ENCODE data around the gene CAPN8.

CAPN8 gene

DNA sequence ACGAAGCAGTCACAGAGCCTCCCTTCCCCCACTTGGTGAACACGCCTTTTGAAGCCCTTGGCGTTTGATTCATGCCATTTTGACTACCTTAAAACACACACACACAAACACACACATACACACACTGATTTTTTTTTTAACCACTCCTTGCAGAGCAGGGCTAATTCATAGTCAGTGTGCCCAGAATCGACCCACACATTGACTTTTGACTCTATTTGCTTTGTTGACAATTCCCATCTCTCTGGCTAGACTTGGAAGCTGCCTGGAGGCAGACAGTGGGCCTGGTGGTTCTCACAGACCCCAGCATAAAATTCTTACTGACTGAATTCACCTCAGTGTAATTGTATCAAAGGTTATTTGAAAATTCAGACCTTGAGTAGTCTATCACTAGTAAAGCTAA, 30.3 kb downstream of the CAPN8 start:
- DNase-seq (ENCODE audit: low spot score) = no peak
- in situ Hi-C loops (cut with MboI; ENCODE audit: low pct_unique_long_range_greater_than_20kb, low sequenced_read_pairs, unreplicated experiment) = no loop called here
- no peak for TF ChIP-seq CTCF (IDR thresholded peaks at IDR 0.05; ENCODE audit: extremely low read depth, insufficient read depth, missing control alignments)

GRCh38 chr1:223634423-223634822, 31.1 kb downstream of the CAPN8 start:
- no peak for TF ChIP-seq CTCF (IDR thresholded peaks at IDR 0.05; ENCODE audit: extremely low read depth, insufficient read depth, missing control alignments)
- in situ Hi-C loops (cut with MboI; ENCODE audit: low pct_unique_long_range_greater_than_20kb, low sequenced_read_pairs, unreplicated experiment) = no loop called here
- no peak for DNase-seq (ENCODE audit: low spot score)

- no peak for DNase-seq (ENCODE audit: low spot score)
- TF ChIP-seq CTCF (IDR thresholded peaks at IDR 0.05; ENCODE audit: extremely low read depth, insufficient read depth, missing control alignments) = no peak
- in situ Hi-C loops (cut with MboI; ENCODE audit: low pct_unique_long_range_greater_than_20kb, low sequenced_read_pairs, unreplicated experiment) = no loop called here
Observed at GRCh38 chr1:223631956-223632355, 33.5 kb downstream of the CAPN8 start.

GRCh38 chr1:223631473-223631872, 34.0 kb downstream of the CAPN8 start:
- no peak for TF ChIP-seq CTCF (IDR thresholded peaks at IDR 0.05; ENCODE audit: extremely low read depth, insufficient read depth, missing control alignments)
- no peak for DNase-seq (ENCODE audit: low spot score)
- in situ Hi-C loops (cut with MboI; ENCODE audit: low pct_unique_long_range_greater_than_20kb, low sequenced_read_pairs, unreplicated experiment) = no loop called here

DNA sequence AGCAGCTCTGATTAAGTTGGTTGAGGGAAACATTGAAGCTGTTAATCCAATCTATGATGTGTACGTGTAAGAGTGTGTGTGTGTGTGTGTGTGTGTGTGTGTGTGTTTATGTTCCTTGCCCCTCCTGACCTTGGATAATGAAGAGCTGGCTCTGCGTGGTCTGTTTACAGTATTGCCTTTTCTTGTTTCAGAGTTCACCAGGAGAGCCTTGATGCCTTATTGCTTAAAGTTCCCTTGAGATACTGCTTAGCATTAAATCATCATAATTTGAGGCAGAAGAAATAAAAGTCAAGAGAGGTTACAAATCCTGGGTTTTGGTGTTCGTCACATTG, 36.4 kb downstream of the CAPN8 start:
- no peak for TF ChIP-seq CTCF (IDR thresholded peaks at IDR 0.05; ENCODE audit: extremely low read depth, insufficient read depth, missing control alignments)
- in situ Hi-C loops (cut with MboI; ENCODE audit: low pct_unique_long_range_greater_than_20kb, low sequenced_read_pairs, unreplicated experiment) = no loop called here
- DNase-seq (ENCODE audit: low spot score) = no peak

- in situ Hi-C loops (cut with MboI; ENCODE audit: low pct_unique_long_range_greater_than_20kb, low sequenced_read_pairs, unreplicated experiment) = no loop called here
- peak; percentile 73 for TF ChIP-seq CTCF (IDR thresholded peaks at IDR 0.05; ENCODE audit: extremely low read depth, insufficient read depth, missing control alignments)
- DNase-seq (ENCODE audit: low spot score) = peak; percentile 49
Observed at GRCh38 chr1:223628233-223629125, 37.0 kb downstream of the CAPN8 start.
